ENCODE results near the gene UTY. TPM values are rescaled to one million over a fixed set of nuclear protein-coding genes. Genes with fewer than 3 reads are reported as not detected.

The UTY gene
- total and polyA plus RNA-seq, 2 of the 13 experiments (the other 11 are each of a cell fraction or from before 2014, with no cell fraction given) = not detected

GRCh38 chrY:13205214-13205613, 274.6 kb downstream of the UTY start:
- no peaks in the 10 kb centered on the region for H3K79me2 ChIP-seq (ENCODE audit: insufficient read depth, low read length)
- no peaks in the 10 kb centered on the region for H3K9me3 ChIP-seq (ENCODE audit: low read length)
- POLR2A ChIA-PET = no interaction called here
- CTCF ChIA-PET (ENCODE audit: low intra/inter-chr PET ratio, low total read pairs) = no interaction called here
- H2AFZ ChIP-seq (ENCODE audit: low read length) = no peak overlapping the region
- H3K4me1 ChIP-seq (ENCODE audit: insufficient read depth, low read length) = no peaks in the 10 kb centered on the region
- DNase-seq (ENCODE audit: low spot score) (no peak), FAIRE-seq (no peak), ATAC-seq (no peak)
- WGBS (ENCODE audit: low lambda C conversion rate) = 0% methylated on average over 1 of the region's 1 CpG
- no peak overlapping the region for H3K9ac ChIP-seq (ENCODE audit: insufficient read depth, low read depth, low read length)
- intact Hi-C loops (cut with micrococcal nuclease; ENCODE audit: unreplicated experiment) = no loop called here
- no peaks in the 10 kb centered on the region for H4K20me1 ChIP-seq (ENCODE audit: insufficient read depth, low read length)
- BruUV-seq (replicated peaks) = no TSS peak
- in situ Hi-C loops (cut with HindIII; ENCODE audit: extremely low pct_ligation_motif_present, low pct_unique_long_range_greater_than_20kb) = no loop called here
- no peaks in the 10 kb centered on the region for H3K27me3 ChIP-seq (ENCODE audit: control insufficient read depth in 1 of 2, insufficient read depth in 2 of 2, low read length in 2 of 2)
- no peak overlapping the region for H3K4me2 ChIP-seq (ENCODE audit: low read depth, low read length)
- H3K27ac ChIP-seq (ENCODE audit: extremely low read length, insufficient read depth, low read length) = no peak overlapping the region
- H3K4me3 ChIP-seq (replicated peaks in 1 of 3; ENCODE audit: insufficient read depth in 1 of 3, low read depth in 2 of 3, low read length in 3 of 3) = no peak overlapping the region
- H3K36me3 ChIP-seq (replicated peaks in 1 of 2; ENCODE audit: control insufficient read depth in 1 of 2, insufficient read depth in 2 of 2, low read length in 2 of 2) = no peaks in the 10 kb centered on the region
- TF ChIP-seq ZNF275 (CRISPR knock-in tag; IDR thresholded peaks at IDR 0.05; ENCODE audit: borderline replicate concordance) = no peak
- no peak for TF ChIP-seq ATRX (CRISPR knock-in tag; IDR thresholded peaks at IDR 0.05; ENCODE audit: borderline replicate concordance)
- no peak for TF ChIP-seq CENPT (CRISPR knock-in tag; IDR thresholded peaks at IDR 0.05; ENCODE audit: low read depth)
- no peak for TF ChIP-seq DNMT3B (CRISPR knock-in tag; conservative IDR thresholded peaks at IDR 0.05)
- no peak for TF ChIP-seq AHR (CRISPR knock-in tag; IDR thresholded peaks at IDR 0.05)
- TF ChIP-seq E2F5 (CRISPR knock-in tag; conservative IDR thresholded peaks at IDR 0.05) = no peak
- no peak for TF ChIP-seq PRDM10 (CRISPR knock-in tag; IDR thresholded peaks at IDR 0.05; ENCODE audit: low read depth)
- TF ChIP-seq ZFP90 (CRISPR knock-in tag; IDR thresholded peaks at IDR 0.05; ENCODE audit: borderline replicate concordance) = no peak
- no peak for TF ChIP-seq ZBTB10 (CRISPR knock-in tag; IDR thresholded peaks at IDR 0.05; ENCODE audit: borderline replicate concordance)
- TF ChIP-seq ZNF557 (CRISPR knock-in tag; IDR thresholded peaks at IDR 0.05) = no peak
- no peak for TF ChIP-seq ZBTB43 (CRISPR knock-in tag; conservative IDR thresholded peaks at IDR 0.05)
- TF ChIP-seq THAP11 (CRISPR knock-in tag; IDR thresholded peaks at IDR 0.05) = no peak
- no peak for TF ChIP-seq ZNF350 (CRISPR knock-in tag; IDR thresholded peaks at IDR 0.05; ENCODE audit: borderline replicate concordance, low read depth)
- no peak for TF ChIP-seq TCF7 (IDR thresholded peaks at IDR 0.05; ENCODE audit: low read depth)

Measured in HepG2 (cell line).